ENCODE measurements around the gene NBPF14.
"Not testable (repeated sequence)": the region's sequence is repeated elsewhere in the genome, so short reads cannot be mapped to it uniquely, and the experiment has no call there.

The NBPF14 gene, protein sequence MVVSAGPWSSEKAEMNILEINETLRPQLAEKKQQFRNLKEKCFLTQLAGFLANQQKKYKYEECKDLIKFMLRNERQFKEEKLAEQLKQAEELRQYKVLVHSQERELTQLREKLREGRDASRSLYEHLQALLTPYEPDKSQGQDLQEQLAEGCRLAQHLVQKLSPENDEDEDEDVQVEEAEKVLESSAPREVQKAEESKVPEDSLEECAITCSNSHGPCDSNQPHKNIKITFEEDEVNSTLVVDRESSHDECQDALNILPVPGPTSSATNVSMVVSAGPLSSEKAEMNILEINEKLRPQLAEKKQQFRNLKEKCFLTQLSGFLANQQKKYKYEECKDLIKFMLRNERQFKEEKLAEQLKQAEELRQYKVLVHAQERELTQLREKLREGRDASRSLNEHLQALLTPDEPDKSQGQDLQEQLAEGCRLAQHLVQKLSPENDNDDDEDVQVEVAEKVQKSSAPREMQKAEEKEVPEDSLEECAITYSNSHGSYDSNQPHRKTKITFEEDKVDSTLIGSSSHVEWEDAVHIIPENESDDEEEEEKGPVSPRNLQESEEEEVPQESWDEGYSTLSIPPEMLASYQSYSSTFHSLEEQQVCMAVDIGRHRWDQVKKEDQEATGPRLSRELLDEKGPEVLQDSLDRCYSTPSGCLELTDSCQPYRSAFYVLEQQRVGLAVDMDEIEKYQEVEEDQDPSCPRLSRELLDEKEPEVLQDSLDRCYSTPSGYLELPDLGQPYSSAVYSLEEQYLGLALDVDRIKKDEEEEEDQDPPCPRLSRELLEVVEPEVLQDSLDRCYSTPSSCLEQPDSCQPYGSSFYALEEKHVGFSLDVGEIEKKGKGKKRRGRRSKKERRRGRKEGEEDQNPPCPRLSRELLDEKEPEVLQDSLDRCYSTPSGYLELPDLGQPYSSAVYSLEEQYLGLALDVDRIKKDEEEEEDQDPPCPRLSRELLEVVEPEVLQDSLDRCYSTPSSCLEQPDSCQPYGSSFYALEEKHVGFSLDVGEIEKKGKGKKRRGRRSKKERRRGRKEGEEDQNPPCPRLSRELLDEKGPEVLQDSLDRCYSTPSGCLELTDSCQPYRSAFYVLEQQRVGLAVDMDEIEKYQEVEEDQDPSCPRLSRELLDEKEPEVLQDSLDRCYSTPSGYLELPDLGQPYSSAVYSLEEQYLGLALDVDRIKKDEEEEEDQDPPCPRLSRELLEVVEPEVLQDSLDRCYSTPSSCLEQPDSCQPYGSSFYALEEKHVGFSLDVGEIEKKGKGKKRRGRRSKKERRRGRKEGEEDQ (N-terminal part only)

GRCh38 chr1:148595911-148596310, at the start of gene NBPF14:
Gene NBPF14, minus strand, starts transcription at chr1:148596011. Its CDS starts 294 bp downstream, at chr1:148595717.
- DNase-seq, result not testable (repeated sequence)

GRCh38 chr1:148625451-148625850, 29.6 kb upstream of the NBPF14 start:
- DNase-seq, result not testable (repeated sequence)

DNA sequence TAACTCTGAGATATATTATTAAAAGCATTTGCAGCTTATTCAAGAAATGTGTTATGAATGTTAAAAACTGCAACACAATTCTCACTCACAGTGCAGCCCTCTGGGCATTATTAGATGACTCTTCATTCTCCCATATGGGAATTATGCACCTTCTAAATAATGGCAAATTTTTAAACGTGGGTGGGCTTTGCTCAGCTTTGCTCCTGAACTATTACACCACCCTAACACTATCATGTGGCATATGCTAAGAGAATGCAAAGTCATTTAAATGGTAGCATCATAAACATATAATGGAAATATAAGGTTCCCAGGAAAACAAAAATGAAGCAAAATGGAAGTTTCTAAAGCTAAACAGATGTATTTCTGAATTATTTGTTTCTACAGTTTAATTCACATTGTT, 22.4 kb upstream of the NBPF14 start:
- DNase-seq, result not testable (repeated sequence)

- DNase-seq, result not testable (repeated sequence)
Observed at GRCh38 chr1:148605266-148605665, 9.5 kb upstream of the NBPF14 start.

DNA sequence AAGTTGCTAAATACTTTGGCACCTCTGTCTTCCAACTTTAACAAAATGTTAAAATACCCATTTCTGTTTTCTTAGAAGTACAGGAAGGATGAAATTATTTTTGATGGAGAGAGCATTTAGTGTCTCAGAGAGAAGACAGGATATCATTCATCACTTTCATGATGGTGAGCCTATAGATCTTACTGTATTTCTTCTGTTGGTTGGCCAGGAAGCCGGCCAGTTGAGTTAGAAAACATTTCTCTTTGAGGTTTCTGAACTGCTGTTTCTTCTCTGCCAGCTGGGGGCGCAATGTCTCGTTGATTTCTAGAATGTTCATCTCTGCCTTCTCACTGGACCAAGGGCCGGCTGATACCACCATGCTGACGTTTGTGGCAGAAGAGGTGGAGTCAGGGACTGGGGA, 451 bp downstream of the NBPF14 start:
- DNase-seq, result not testable (repeated sequence)

- DNase-seq, result not testable (repeated sequence)
Observed at GRCh38 chr1:148591098-148591497, 4.7 kb downstream of the NBPF14 start.

- not testable (repeated sequence) for DNase-seq
Observed at GRCh38 chr1:148532158-148532557, 63.7 kb downstream of the NBPF14 start.

DNA sequence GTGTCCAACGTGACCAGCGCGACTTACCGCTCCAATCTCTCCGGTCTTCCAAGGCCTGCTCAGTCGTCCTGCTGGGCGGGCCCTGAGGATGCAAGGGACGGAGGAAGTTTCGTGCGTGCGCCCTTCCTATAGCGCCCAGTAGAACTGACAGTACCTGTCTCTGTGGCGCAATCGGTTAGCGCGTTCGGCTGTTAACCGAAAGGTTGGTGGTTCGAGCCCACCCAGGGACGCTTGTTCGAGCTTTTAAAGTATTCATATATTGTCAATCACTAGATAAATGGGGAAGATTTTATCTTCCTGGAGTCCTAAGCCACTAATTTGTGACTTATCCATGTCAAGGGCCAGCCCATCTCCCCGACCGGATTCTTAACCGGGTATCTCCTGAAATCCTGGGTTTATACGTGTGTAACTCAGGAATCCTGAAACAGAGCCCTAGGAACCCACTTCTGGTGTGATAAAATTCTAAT, 66.7 kb downstream of the NBPF14 start:
- DNase-seq, result peak; percentile 86

- DNase-seq, result not testable (repeated sequence)
Observed at GRCh38 chr1:148528591-148528990, 67.2 kb downstream of the NBPF14 start.

DNA sequence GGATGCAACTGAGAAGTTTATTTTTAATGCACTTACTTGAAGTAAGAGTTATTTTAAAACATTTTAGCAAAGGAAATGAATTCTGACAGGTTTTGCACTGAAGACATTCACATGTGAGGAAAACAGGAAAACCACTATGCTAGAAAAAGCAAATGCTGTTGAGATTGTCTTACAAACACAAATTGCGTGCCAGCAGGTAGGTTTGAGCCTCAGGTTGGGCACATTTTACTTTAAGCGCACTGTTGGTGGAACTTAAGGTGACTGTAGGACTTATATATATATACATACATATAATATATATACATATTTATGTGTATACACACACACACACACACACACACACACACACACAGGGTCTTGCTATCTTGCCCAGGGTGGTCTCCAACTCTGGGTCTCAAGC, 69.2 kb downstream of the NBPF14 start:
- not testable (repeated sequence) for DNase-seq

- DNase-seq, result not testable (repeated sequence)
Observed at GRCh38 chr1:148523205-148524144, 72.3 kb downstream of the NBPF14 start.

DNA sequence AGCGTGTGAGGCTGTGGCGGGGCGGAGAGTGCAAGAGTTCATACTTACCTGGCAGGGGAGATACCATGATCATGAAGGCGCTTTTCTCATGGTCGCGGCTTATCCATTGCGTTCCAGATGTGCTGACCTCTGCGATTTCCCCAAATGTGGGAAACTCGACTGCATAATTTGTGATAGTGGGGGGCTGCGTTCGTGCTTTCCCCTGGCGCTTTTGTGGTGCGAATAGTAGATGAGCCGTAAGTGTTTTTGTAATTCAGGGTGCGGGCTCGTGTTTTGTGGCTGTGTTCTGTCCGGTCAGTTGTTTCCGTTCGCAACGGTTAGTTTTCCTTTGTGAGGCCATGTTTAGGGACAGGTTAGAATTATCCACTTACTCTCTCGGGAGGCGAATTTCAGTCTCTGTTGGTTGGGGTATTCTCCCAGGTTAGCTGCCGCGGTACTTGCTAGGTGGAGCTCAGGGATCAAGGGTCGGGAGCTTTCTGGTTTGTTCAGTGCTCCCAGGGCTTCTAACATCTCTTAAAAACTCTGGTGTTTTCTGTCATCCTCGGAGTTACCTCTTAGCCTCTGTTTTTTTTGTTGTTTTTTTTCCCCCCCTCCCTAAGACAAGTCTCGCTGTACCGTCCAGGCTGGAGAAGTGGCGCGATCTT, 73.1 kb downstream of the NBPF14 start:
- peak; percentile 98 for DNase-seq

- DNase-seq, result peak; percentile 91
Observed at GRCh38 chr1:148522072-148522471, 73.7 kb downstream of the NBPF14 start.

DNA sequence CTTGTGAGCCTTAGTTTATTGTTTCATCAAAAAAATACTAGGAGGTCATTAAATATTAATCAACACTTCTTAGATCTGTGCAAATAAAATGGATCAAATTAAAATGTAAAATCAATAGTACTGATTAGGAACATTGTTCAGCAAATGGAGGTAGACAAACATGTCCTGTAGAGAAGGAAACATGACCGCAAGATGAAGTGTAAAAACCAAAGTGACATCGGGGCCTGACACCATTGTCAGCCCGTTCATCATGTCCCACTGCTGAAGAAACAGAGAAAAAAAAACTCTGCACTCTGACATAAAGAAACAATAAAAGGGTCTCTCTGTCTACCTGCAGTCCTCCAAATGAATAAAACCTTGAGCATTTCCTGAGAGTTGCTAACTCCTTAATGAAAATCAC, 81.5 kb downstream of the NBPF14 start:
- not testable (repeated sequence) for DNase-seq

- not testable (repeated sequence) for DNase-seq
Observed at GRCh38 chr1:148512571-148513184, 83.1 kb downstream of the NBPF14 start.

DNA sequence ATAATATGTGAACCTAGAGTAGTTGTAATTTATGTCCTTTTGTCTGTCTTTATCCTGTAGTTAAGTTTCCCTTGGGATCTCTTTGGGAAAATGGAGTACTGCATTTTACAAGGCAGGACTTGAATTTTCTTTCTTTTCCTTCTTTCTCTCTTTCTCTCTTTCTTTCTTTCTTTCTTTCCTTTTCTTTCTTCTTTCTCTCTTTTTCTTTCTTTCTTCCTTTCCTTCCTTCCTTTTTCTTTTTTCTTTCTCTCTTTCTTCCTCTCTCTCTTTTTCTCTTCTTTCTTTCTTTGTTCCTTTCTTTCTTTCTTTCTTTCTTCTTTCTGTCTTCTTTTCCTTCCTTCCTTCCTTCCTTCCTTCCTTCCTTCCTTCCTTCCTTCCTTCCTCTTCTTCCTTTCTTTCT, 101.9 kb downstream of the NBPF14 start:
- DNase-seq, result not testable (repeated sequence)

DNA sequence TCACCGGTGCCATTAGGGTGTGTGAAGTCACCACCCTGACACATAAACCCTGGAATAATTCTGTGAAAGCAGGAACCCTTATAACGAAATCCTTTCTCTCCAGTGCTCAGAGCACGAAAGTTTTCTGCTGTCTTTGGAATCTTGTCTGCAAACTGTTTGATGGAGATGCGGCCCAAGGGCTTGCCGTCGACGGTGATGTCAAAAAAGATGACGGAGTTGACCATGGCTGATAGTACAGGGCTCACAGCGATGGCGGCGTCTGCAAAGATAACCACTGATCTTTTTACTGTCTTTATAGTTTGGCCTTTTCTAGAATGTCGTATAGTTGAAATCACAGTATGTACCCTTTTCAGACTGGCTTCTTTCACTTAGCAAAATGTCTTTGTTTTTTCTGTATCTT, 112.8 kb downstream of the NBPF14 start, which contains the start of gene PPIAL4G:
Gene PPIAL4G, minus strand, starts transcription at position 274 of the 400 bp plus-strand sequence. Its CDS starts 50 bp downstream, at position 224.
- DNase-seq, result not testable (repeated sequence)

All from NCI-H82 (cell line).